Measurements from ENCODE around the gene CEMIP. TPM values are rescaled to one million over a fixed set of nuclear protein-coding genes. Genes with fewer than 3 reads are reported as not detected.

Gene CEMIP
- total RNA-seq, 2 experiments from 2014 or later = not detected

GRCh38 chr15:80971143-80971542 lies 192.0 kb downstream of the CEMIP start:
- H3K9me3 Mint-ChIP-seq = no peaks in the 10 kb centered on the region
- H3K36me3 Mint-ChIP-seq (ENCODE audit: low read depth) = peaks cover 50% of the 10 kb centered on the region
- Histone ChIP-seq H3K36me3 (ENCODE audit: insufficient read depth, low read length) (peaks cover 24% of the 10 kb centered on the region), H3K4me1 (ENCODE audit: insufficient read depth, low read length) (peaks cover 6% of the 10 kb centered on the region), H3K27me3 (ENCODE audit: control insufficient read depth in 1 of 2, insufficient read depth in 2 of 2, low read length in 2 of 2) (no peaks in the 10 kb centered on the region), H3K9me3 (ENCODE audit: control insufficient read depth in 1 of 2, insufficient read depth in 1 of 2, low read length in 2 of 2) (no peaks in the 10 kb centered on the region), H3K27ac (ENCODE audit: low read depth in 1 of 2, low read length in 2 of 2) (no peak overlapping the region), H3K4me3 (ENCODE audit: low read length) (no peak overlapping the region)
- no peak for TF ChIP-seq CTCF (IDR thresholded peaks at IDR 0.05)
- ATAC-seq (ENCODE audit: poor library complexity) = no peak
- CTCF ChIA-PET = interaction anchor here (0.7 to 1.3 kb wide), 2 partner anchors 37 to 403 kb away, joined by 3 read pairs; no protein-coding TSS in a partner anchor
- no peaks in the 10 kb centered on the region for H3K27me3 Mint-ChIP-seq
- peaks cover 26% of the 10 kb centered on the region for H3K4me1 Mint-ChIP-seq (ENCODE audit: low read depth)
- POLR2A ChIA-PET = no interaction called here
- intact Hi-C loops (cut with DNase I, micrococcal nuclease) = loop anchor here (2.0 kb wide), 2 partner anchors 402 to 404 kb away; no protein-coding TSS in a partner anchor
- no peak overlapping the region for H3K4me3 Mint-ChIP-seq
- DNase-seq = no peak
- H3K27ac Mint-ChIP-seq = peak overlapping the region; percentile 7

- Histone ChIP-seq H3K27me3 (ENCODE audit: control insufficient read depth in 1 of 2, insufficient read depth in 2 of 2, low read length in 2 of 2) (no peaks in the 10 kb centered on the region), H3K4me3 (ENCODE audit: low read length) (no peak overlapping the region), H3K36me3 (ENCODE audit: insufficient read depth, low read length) (peaks cover 24% of the 10 kb centered on the region), H3K9me3 (ENCODE audit: control insufficient read depth in 1 of 2, insufficient read depth in 1 of 2, low read length in 2 of 2) (no peaks in the 10 kb centered on the region), H3K27ac (ENCODE audit: low read depth in 1 of 2, low read length in 2 of 2) (no peak overlapping the region), H3K4me1 (ENCODE audit: insufficient read depth, low read length) (peaks cover 12% of the 10 kb centered on the region)
- intact Hi-C loops (cut with DNase I, micrococcal nuclease) = no loop called here
- DNase-seq = no peak
- no peak overlapping the region for H3K4me3 Mint-ChIP-seq
- no peaks in the 10 kb centered on the region for H3K9me3 Mint-ChIP-seq
- CTCF ChIA-PET = no interaction called here
- H3K36me3 Mint-ChIP-seq (ENCODE audit: low read depth) = peaks cover 46% of the 10 kb centered on the region
- POLR2A ChIA-PET = no interaction called here
- peaks cover 34% of the 10 kb centered on the region for H3K4me1 Mint-ChIP-seq (ENCODE audit: low read depth)
- ATAC-seq (ENCODE audit: poor library complexity) = no peak
- no peaks in the 10 kb centered on the region for H3K27me3 Mint-ChIP-seq
- H3K27ac Mint-ChIP-seq = no peak overlapping the region
- TF ChIP-seq CTCF (IDR thresholded peaks at IDR 0.05) = no peak
These were observed 193.1 kb downstream of the CEMIP start for GRCh38 chr15:80972276-80972675.

GRCh38 chr15:80974914-80975313 lies 195.7 kb downstream of the CEMIP start:
- H3K4me3 Mint-ChIP-seq = no peak overlapping the region
- DNase-seq (no peak), ATAC-seq (ENCODE audit: poor library complexity) (no peak)
- Histone ChIP-seq H3K4me3 (ENCODE audit: low read length) (no peak overlapping the region), H3K4me1 (ENCODE audit: insufficient read depth, low read length) (peaks cover 16% of the 10 kb centered on the region), H3K27me3 (ENCODE audit: control insufficient read depth in 1 of 2, insufficient read depth in 2 of 2, low read length in 2 of 2) (no peaks in the 10 kb centered on the region), H3K27ac (ENCODE audit: low read depth in 1 of 2, low read length in 2 of 2) (no peak overlapping the region), H3K9me3 (ENCODE audit: control insufficient read depth in 1 of 2, insufficient read depth in 1 of 2, low read length in 2 of 2) (no peaks in the 10 kb centered on the region), H3K36me3 (ENCODE audit: insufficient read depth, low read length) (peaks cover 33% of the 10 kb centered on the region)
- no peak for TF ChIP-seq CTCF (IDR thresholded peaks at IDR 0.05)
- ChIA-PET CTCF (interaction anchor here (1.0 kb wide), 1 partner anchor 17 kb away, joined by 3 read pairs; no protein-coding TSS in a partner anchor), POLR2A (interaction anchor here (0.8 kb wide), 1 partner anchor 171 kb away, joined by 3 read pairs; no protein-coding TSS in a partner anchor)
- no peaks in the 10 kb centered on the region for H3K9me3 Mint-ChIP-seq
- no peaks in the 10 kb centered on the region for H3K27me3 Mint-ChIP-seq
- intact Hi-C loops (cut with DNase I, micrococcal nuclease) = loop anchor here (5.0 kb wide), 2 partner anchors 292 to 1397 kb away; no protein-coding TSS in a partner anchor
- H3K27ac Mint-ChIP-seq = peak overlapping the region; percentile 7
- H3K36me3 Mint-ChIP-seq (ENCODE audit: low read depth) = peaks cover 56% of the 10 kb centered on the region
- H3K4me1 Mint-ChIP-seq (ENCODE audit: low read depth) = peaks cover 49% of the 10 kb centered on the region
